Spleen (tissue), 11 donors: ENCODE results near the gene CSH1. TPM values are rescaled to one million over a fixed set of nuclear protein-coding genes. Genes with fewer than 3 reads are reported as not detected.
A peak's percentile ranks its signal among the peaks of the same experiment; 100 is the strongest.

Experiments used
- DNase-seq: peaks from one replicate; pipeline ENCODE4 v3.0.0-alpha.2; 2020
- H3K27ac ChIP-seq, 8 donors: fragments of 200-600 bp; sonication (generic) in 7 of 8; 1 replicate in 4 of 8; 2 replicates in 4 of 8; pipeline versions ENCODE4 v1.5.0 to v1.8.0; 2016 to 2021; ENCODE audit warnings: inconsistent platforms in 4 of 8, mild to moderate bottlenecking in 4 of 8, moderate library complexity in 1 of 8
- H3K27me3 ChIP-seq, 7 donors: fragments of 200-600 bp; sonication (generic) in 6 of 7; replicated peaks in 1 of 7; 1 replicate in 4 of 7; 2 replicates in 3 of 7; pipeline versions ENCODE4 v1.5.0 to v1.8.0; 2016 to 2021; ENCODE audit warnings: inconsistent platforms in 3 of 7, mild to moderate bottlenecking in 1 of 7
- H3K36me3 ChIP-seq, 6 donors: fragments of 200-600 bp; sonication (generic) in 5 of 6; 1 replicate in 4 of 6; 2 replicates in 2 of 6; pipeline versions ENCODE4 v1.5.0 to v1.8.0; 2016 to 2021; ENCODE audit warnings: inconsistent platforms in 2 of 6
- H3K4me1 ChIP-seq, 6 donors: fragments of 200-600 bp; sonication (generic) in 5 of 6; 1 replicate in 3 of 6; 2 replicates in 3 of 6; pipeline versions ENCODE4 v1.5.0 to v1.8.0; 2016 to 2021; ENCODE audit warnings: inconsistent platforms in 3 of 6
- H3K4me3 ChIP-seq, 8 donors: fragments of 200-600 bp; sonication (generic) in 7 of 8; 1 replicate in 4 of 8; 2 replicates in 4 of 8; pipeline versions ENCODE4 v1.5.0 to v1.8.0; 2016 to 2021; ENCODE audit warnings: inconsistent platforms in 4 of 8, mild to moderate bottlenecking in 4 of 8, moderate library complexity in 2 of 8
- H3K9me3 ChIP-seq, 8 donors: fragments of 200-600 bp; sonication (generic) in 7 of 8; 1 replicate in 4 of 8; 2 replicates in 4 of 8; pipeline versions ENCODE4 v1.5.0 to v1.8.0; 2016 to 2021; ENCODE audit warnings: inconsistent platforms in 4 of 8
- CTCF ChIP-seq, 11 experiments: fragments of 200-600 bp in 7 of 11; fragments of 450-650 bp in 4 of 11; sonication (generic) in 4 of 11; IDR thresholded peaks in 8 of 11; conservative IDR thresholded peaks in 3 of 11; 1 replicate in 7 of 11; 2 replicates in 4 of 11; pipeline versions ENCODE4 v1.4.0 to v1.8.0; 2016 to 2021; ENCODE audit warnings: antibody characterized with exemption in 11 of 11, inconsistent platforms in 4 of 11, mild to moderate bottlenecking in 1 of 11
- POLR2A ChIP-seq, 3 donors: fragments of 450-650 bp; IDR thresholded peaks; one replicate each; pipeline ENCODE4 v1.5.1; 2017; ENCODE audit warnings: antibody characterized with exemption in 3 of 3, mild to moderate bottlenecking in 1 of 3
- POLR2AphosphoS5 ChIP-seq, 3 donors: sonication (generic); formaldehyde crosslinking; IDR thresholded peaks; one replicate each; pipeline ENCODE4 v1.5.1; 2017; ENCODE audit warnings: antibody characterized with exemption in 3 of 3
- WGBS, 5 donors: extraction: QIAGEN DNeasy Blood & Tissue Kit in 3 of 5; methylation state at CpG; one replicate each; pipeline versions ENCODE4 v1.1.5 to v1.1.7; 2013 to 2018; 5-methylcytosine and 5-hydroxymethylcytosine counted together
- intact Hi-C: fragments of 100-400 bp; cut with DNase I; formaldehyde crosslinking; loops from one replicate; pipeline ENCODE4 v1.15.0; 2023; ENCODE audit warnings: low total_unique reads
- polyA plus RNA-seq, 3 donors: library from polyadenylated mRNA; stranded (reverse); fragments of 200-250 nt; gene quantifications; one replicate each; pipeline ENCODE4 v1.2.1, GENCODE V29; 2013
- total RNA-seq, 7 donors: library from RNA; depleted of rRNA in 3 of 7; stranded (reverse); fragments of >200 nt in 3 of 7; fragmentation: NEBNext Ultra II Directional in 4 of 7; extraction: Animal tissue kit (Norgen Biotek cat#: 25700) in 4 of 7; gene quantifications; one replicate each; pipeline versions ENCODE4 v1.1.0 to v1.2.1, GENCODE V29; 2016 to 2021
- donor health status: healthy with polysubstance abuse.
- donor health status: DM: no; HTN: no; CAD: no; lungs with moderate emphysema.
- donor health status: DM: no; HTN: no; CAD: no.
- donor health status: Bipolar disorder and iron deficiency.
- donor health status: healthy.
- donor health status: DM: no; HTN: no; CAD: no.
- donor health status: DM: yes; HTN: yes; CAD: no.

The CSH1 gene
- total and polyA plus RNA-seq, 10 donors = not detected

GRCh38 chr17:63934183-63935112, 38.1 kb upstream of the CSH1 start:
- DNase-seq = no peak

GRCh38 chr17:63933598-63933997, 37.2 kb upstream of the CSH1 start:
- Histone ChIP-seq H3K9me3 (no peaks in the 10 kb centered on the region), H3K4me1 (peaks cover 27 to 80% (median 60%) of the 10 kb centered on the region in 6 donors), H3K4me3 (peak overlapping the region in 1 of 8 donors; percentile 95), H3K27me3 (no peaks in the 10 kb centered on the region), H3K27ac (peak overlapping the region in 4 of 8 donors; percentile 85 to 94 (median 90)), H3K36me3 (peaks cover 0 to 25% (median 17%) of the 10 kb centered on the region in 6 donors)
- intact Hi-C loops = no loop called here
- DNase-seq = no peak
- no peak for TF ChIP-seq POLR2A (IDR thresholded peaks at IDR 0.05)
- WGBS, 5 donors = 90 to 95% (median 91%) methylated on average over 8 of the region's 8 CpGs

More at GRCh38 chr17:63934183-63935112, 38.1 kb upstream of the CSH1 start:
- no peak for TF ChIP-seq POLR2AphosphoS5 (IDR thresholded peaks at IDR 0.05)
- no peak for TF ChIP-seq CTCF (IDR thresholded peaks at IDR 0.05 in 8 of 11, conservative IDR thresholded peaks at IDR 0.05 in 3 of 11)
- TF ChIP-seq POLR2A (IDR thresholded peaks at IDR 0.05) = no peak
- peaks cover 20 to 80% (median 59%) of the 10 kb centered on the region in 6 donors for H3K4me1 ChIP-seq
- H3K27ac ChIP-seq = peak overlapping the region in 5 of 8 donors; percentile 8 to 92 (median 41)
- no peaks in the 10 kb centered on the region for H3K9me3 ChIP-seq
- peaks cover 0 to 16% (median 9%) of the 10 kb centered on the region in 6 donors for H3K36me3 ChIP-seq
- 78 to 80% (median 80%) methylated on average over 21 of the region's 21 CpGs for WGBS, 5 donors
- no peaks in the 10 kb centered on the region for H3K27me3 ChIP-seq
- intact Hi-C loops = no loop called here
- peak overlapping the region in 1 of 8 donors; percentile 41 for H3K4me3 ChIP-seq

GRCh38 chr17:63932721-63933120, 36.3 kb upstream of the CSH1 start:
- peak overlapping the region; percentile 80 to 94 (median 86) for H3K27ac ChIP-seq

GRCh38 chr17:63931981-63932561, 35.7 kb upstream of the CSH1 start, which contains the start of gene CD79B:
TSS of gene CD79B (minus strand) at chr17:63932331. CDS start at chr17:63932261, 70 bp downstream.
- peaks cover 0 to 40% (median 19%) of the 10 kb centered on the region in 6 donors for H3K36me3 ChIP-seq
- peak within 1 kb of the TSS; percentile 80 to 94 (median 86) for H3K27ac ChIP-seq
- H3K4me1 ChIP-seq = peaks cover 33 to 87% (median 73%) of the 10 kb centered on the region in 6 donors
- no peaks in the 10 kb centered on the region for H3K9me3 ChIP-seq
- peak within 1 kb of the TSS; percentile 51 to 95 (median 72) for H3K4me3 ChIP-seq
- 11 to 32% (median 16%) methylated on average over 18 to 19 of the region's 19 CpGs for WGBS, 5 donors
- intact Hi-C loops = no loop called here
- TF ChIP-seq CTCF (IDR thresholded peaks at IDR 0.05 in 8 of 11, conservative IDR thresholded peaks at IDR 0.05 in 3 of 11) (no peak), POLR2AphosphoS5 (IDR thresholded peaks at IDR 0.05) (peak; percentile 68 to 83 (median 77)), POLR2A (IDR thresholded peaks at IDR 0.05) (no peak)
- DNase-seq = peak; percentile 94
- H3K27me3 ChIP-seq = no peaks in the 10 kb centered on the region

More at GRCh38 chr17:63932721-63933120, 36.3 kb upstream of the CSH1 start:
- Histone ChIP-seq H3K27me3 (no peaks in the 10 kb centered on the region), H3K4me3 (peak overlapping the region in 7 of 8 donors; percentile 51 to 95 (median 73)), H3K36me3 (peaks cover 0 to 34% (median 19%) of the 10 kb centered on the region in 6 donors), H3K9me3 (no peaks in the 10 kb centered on the region), H3K4me1 (peaks cover 28 to 80% (median 66%) of the 10 kb centered on the region in 6 donors)
- DNase-seq = no peak
- intact Hi-C loops = no loop called here
- TF ChIP-seq POLR2AphosphoS5 (IDR thresholded peaks at IDR 0.05) (no peak), POLR2A (IDR thresholded peaks at IDR 0.05) (no peak), CTCF (IDR thresholded peaks at IDR 0.05 in 8 of 11, conservative IDR thresholded peaks at IDR 0.05 in 3 of 11) (no peak)
- 67 to 90% (median 73%) methylated on average over 4 of the region's 4 CpGs for WGBS, 5 donors
